ENCODE measurements around the gene ARFGEF3.

DNA sequence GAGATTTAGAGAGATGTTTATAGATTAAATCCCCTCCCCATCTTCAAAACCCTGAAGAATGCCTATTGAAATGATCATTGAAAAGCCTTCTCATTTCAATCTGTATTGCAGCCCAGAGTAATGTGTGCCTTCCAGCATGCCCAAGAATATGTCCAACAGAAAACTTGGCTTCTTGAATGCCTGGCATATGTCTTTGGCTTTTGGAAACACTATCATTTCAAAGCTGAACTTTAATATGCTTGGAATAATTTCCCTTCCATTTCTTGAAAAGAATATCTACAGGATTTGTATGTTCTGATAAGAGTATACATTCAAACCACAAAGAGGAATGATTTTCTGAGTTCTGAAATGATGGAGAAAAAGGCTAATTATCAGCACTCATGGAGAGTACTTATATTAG, 68.5 kb downstream of the ARFGEF3 start:
- TF ChIP-seq CTCF (IDR thresholded peaks at IDR 0.05; ENCODE audit: low read depth, low read length): no peak
- no peak for TF ChIP-seq EZH2phosphoT487 (IDR thresholded peaks at IDR 0.05; ENCODE audit: low read depth)
